GM23248 (cell line): Measurements from ENCODE around the gene TBC1D14. TPM values are rescaled to one million over a fixed set of nuclear protein-coding genes. Genes with fewer than 3 reads are reported as not detected.

Experiments
- DNase-seq: peaks from one replicate; pipeline ENCODE4 v3.0.0-alpha.2; 2015
- H2AFZ ChIP-seq: fragments of 200-600 bp; sonication (generic); 2 replicates; pipeline ENCODE4 v1.6.1; 2016; ENCODE audit warnings: antibody characterized with exemption
- H3F3A ChIP-seq: fragments of 200-600 bp; sonication (generic); 2 replicates; pipeline ENCODE4 v1.6.1; 2016; ENCODE audit warnings: mild to moderate bottlenecking, antibody characterized with exemption, mixed run types; ENCODE audit not compliant: insufficient read depth
- H3K27ac ChIP-seq: fragments of 200-600 bp; sonication (generic); 2 replicates; pipeline ENCODE4 v1.5.1; 2016; ENCODE audit warnings: mild to moderate bottlenecking
- H3K27me3 ChIP-seq: fragments of 200-600 bp; sonication (generic); replicated peaks from 2 replicates; pipeline ENCODE4 v1.6.1; 2016; ENCODE audit warnings: mild to moderate bottlenecking; ENCODE audit not compliant: insufficient read depth
- H3K36me3 ChIP-seq: fragments of 200-600 bp; sonication (generic); 2 replicates; pipeline ENCODE4 v1.6.1; 2016; ENCODE audit warnings: low read depth, mild to moderate bottlenecking
- H3K4me1 ChIP-seq: fragments of 200-600 bp; sonication (generic); 2 replicates; pipeline ENCODE4 v1.6.1; 2016; ENCODE audit warnings: mild to moderate bottlenecking; ENCODE audit not compliant: insufficient read depth
- H3K4me2 ChIP-seq: fragments of 200-600 bp; sonication (generic); one replicate; pipeline ENCODE4 v1.6.1; 2016; ENCODE audit warnings: mild to moderate bottlenecking; ENCODE audit not compliant: unreplicated experiment
- H3K4me3 ChIP-seq: fragments of 200-600 bp; sonication (generic); 2 replicates; pipeline ENCODE4 v1.5.1; 2016; ENCODE audit warnings: mild to moderate bottlenecking
- H3K79me2 ChIP-seq: fragments of 200-600 bp; sonication (generic); 2 replicates; pipeline ENCODE4 v1.6.1; 2016; ENCODE audit warnings: mild to moderate bottlenecking; ENCODE audit not compliant: insufficient read depth
- H3K9ac ChIP-seq: fragments of 200-600 bp; sonication (generic); 2 replicates; pipeline ENCODE4 v1.6.1; 2016; ENCODE audit warnings: mild to moderate bottlenecking
- H3K9me2 ChIP-seq: fragments of 200-600 bp; sonication (generic); 2 replicates; pipeline ENCODE4 v1.6.1; 2016; ENCODE audit warnings: mixed run types, mild to moderate bottlenecking, moderate library complexity; ENCODE audit not compliant: insufficient read depth
- H3K9me3 ChIP-seq: fragments of 200-600 bp; sonication (generic); one replicate; pipeline ENCODE4 v1.6.1; 2017; ENCODE audit warnings: low read depth
- H4K20me1 ChIP-seq: fragments of 200-600 bp; sonication (generic); 2 replicates; pipeline ENCODE4 v1.6.0; 2016; ENCODE audit not compliant: insufficient read depth
- EZH2 ChIP-seq: fragments of 200-600 bp; sonication (generic); IDR thresholded peaks from 2 replicates; pipeline ENCODE4 v1.6.1; 2018; ENCODE audit warnings: antibody characterized with exemption, mild to moderate bottlenecking; ENCODE audit not compliant: insufficient read depth, poor library complexity, severe bottlenecking
- EZH2phosphoT487 ChIP-seq: fragments of 200-600 bp; sonication (generic); IDR thresholded peaks from 2 replicates; pipeline ENCODE4 v1.6.1; 2018; ENCODE audit warnings: antibody characterized with exemption, moderate library complexity, mild to moderate bottlenecking, low read depth; ENCODE audit not compliant: insufficient read depth
- WGBS, 2 experiments: methylation state at CpG; one replicate each; pipeline ENCODE4 v1.1.6; 2015 to 2017; ENCODE audit warnings: low lambda C conversion rate in 2 of 2, low coverage in 1 of 2; ENCODE audit errors: missing lambda C conversion rate in 2 of 2; 5-methylcytosine and 5-hydroxymethylcytosine counted together
- in situ Hi-C: fragments of 300-500 bp; cut with MboI; formaldehyde crosslinking; loops from 2 replicates; pipeline ENCODE4 v1.15.0; 2020
- polyA plus RNA-seq: library from polyadenylated mRNA; unstranded; fragments of >200 nt; fragmentation: Nextera tagmentation; extraction: Ambion mirVana; gene quantifications from 2 replicates; pipeline ENCODE4 v1.2.1, GENCODE V29; 2016
- total RNA-seq: library from RNA; depleted of rRNA; stranded (reverse); fragments of >200 nt; shearing (Covaris generic); gene quantifications from 2 replicates; pipeline ENCODE4 v1.2.3, GENCODE V29; 2014

The TBC1D14 gene
- total and polyA plus RNA-seq, 2 experiments from 2014 or later: 20.4 to 39.1 TPM

GRCh38 chr4:7049739-7050138 is 140.1 kb downstream of the TBC1D14 start:
- Histone ChIP-seq H3K27me3 (no peaks in the 10 kb centered on the region), H2AFZ (no peak overlapping the region), H3K9ac (no peak overlapping the region), H3F3A (peaks cover 23% of the 10 kb centered on the region), H3K4me3 (no peak overlapping the region), H3K4me2 (no peak overlapping the region), H3K9me2 (no peaks in the 10 kb centered on the region), H3K9me3 (no peaks in the 10 kb centered on the region), H3K4me1 (peaks cover 34% of the 10 kb centered on the region), H3K36me3 (peaks cover 11% of the 10 kb centered on the region; the same call in 1 of the 2 replicates), H3K79me2 (peaks cover 98% of the 10 kb centered on the region), H3K27ac (no peak overlapping the region), H4K20me1 (peaks cover 7% of the 10 kb centered on the region; the same call in 1 of the 2 replicates)
- 88 to 89% methylated on average over 11 of the region's 11 CpGs for WGBS, 2 experiments
- no peak for DNase-seq
- in situ Hi-C loops: no loop called here
- TF ChIP-seq EZH2: no peak
- TF ChIP-seq EZH2phosphoT487: no peak

GRCh38 chr4:7050481-7051143 is 141.0 kb downstream of the TBC1D14 start:
- Histone ChIP-seq H3K27me3 (no peaks in the 10 kb centered on the region), H4K20me1 (peaks cover 7% of the 10 kb centered on the region; the same call in 1 of the 2 replicates), H3K4me1 (peaks cover 25% of the 10 kb centered on the region), H3K9ac (no peak overlapping the region), H3K9me3 (no peaks in the 10 kb centered on the region), H3K36me3 (peaks cover 15% of the 10 kb centered on the region; the same call in 1 of the 2 replicates), H3K27ac (no peak overlapping the region), H2AFZ (no peak overlapping the region), H3K4me2 (no peak overlapping the region), H3K4me3 (no peak overlapping the region), H3K9me2 (no peaks in the 10 kb centered on the region), H3K79me2 (peaks cover 98% of the 10 kb centered on the region), H3F3A (peaks cover 15% of the 10 kb centered on the region)
- in situ Hi-C loops: no loop called here
- no peak for TF ChIP-seq EZH2phosphoT487
- no peak for TF ChIP-seq EZH2
- no peak for DNase-seq
- 92 to 93% methylated on average over 35 of the region's 36 CpGs for WGBS, 2 experiments

- H3K27me3 ChIP-seq: no peaks in the 10 kb centered on the region
- 94 to 99% methylated on average over 12 of the region's 12 CpGs for WGBS, 2 experiments
- H3K9ac ChIP-seq: no peak overlapping the region
- no peak overlapping the region for H3K4me3 ChIP-seq
- no peaks in the 10 kb centered on the region for H3K9me3 ChIP-seq
- H3K4me1 ChIP-seq: peaks cover 20% of the 10 kb centered on the region
- no peak overlapping the region for H3K4me2 ChIP-seq
- no peak for DNase-seq
- H3K36me3 ChIP-seq: peaks cover 15% of the 10 kb centered on the region; the same call in 1 of the 2 replicates
- peaks cover 6% of the 10 kb centered on the region; the same call in 1 of the 2 replicates for H4K20me1 ChIP-seq
- H3K79me2 ChIP-seq: peaks cover 100% of the 10 kb centered on the region
- H2AFZ ChIP-seq: no peak overlapping the region
- H3K27ac ChIP-seq: no peak overlapping the region
- in situ Hi-C loops: no loop called here
- TF ChIP-seq EZH2phosphoT487: no peak
- TF ChIP-seq EZH2: no peak
- H3F3A ChIP-seq: peaks cover 9% of the 10 kb centered on the region; the same call in 1 of the 2 replicates
- H3K9me2 ChIP-seq: no peaks in the 10 kb centered on the region
Observed at GRCh38 chr4:7051144-7051495, 141.5 kb downstream of the TBC1D14 start.

GRCh38 chr4:7051905-7052304 is 142.3 kb downstream of the TBC1D14 start:
- H3K9me2 ChIP-seq: no peaks in the 10 kb centered on the region
- no peaks in the 10 kb centered on the region for H3K9me3 ChIP-seq
- H3K4me3 ChIP-seq: no peak overlapping the region
- no peak for DNase-seq
- in situ Hi-C loops: no loop called here
- TF ChIP-seq EZH2 (no peak), EZH2phosphoT487 (no peak)
- no peak overlapping the region for H3K27ac ChIP-seq
- H4K20me1 ChIP-seq: no peaks in the 10 kb centered on the region; the same call in 1 of the 2 replicates
- no peak overlapping the region for H3K4me2 ChIP-seq
- H3K27me3 ChIP-seq: no peaks in the 10 kb centered on the region
- peaks cover 100% of the 10 kb centered on the region for H3K79me2 ChIP-seq
- H2AFZ ChIP-seq: no peak overlapping the region
- H3K36me3 ChIP-seq: peaks cover 15% of the 10 kb centered on the region; the same call in 1 of the 2 replicates
- H3K9ac ChIP-seq: no peak overlapping the region
- 87 to 91% methylated on average over 14 of the region's 14 CpGs for WGBS, 2 experiments
- peaks cover 8% of the 10 kb centered on the region; the same call in 1 of the 2 replicates for H3F3A ChIP-seq
- H3K4me1 ChIP-seq: peaks cover 12% of the 10 kb centered on the region
